IMR-90 (cell line): Measurements from ENCODE around the gene CYTH4.

Experiments
- BHLHE40 ChIP-seq: fragments of 150-350 bp; IDR thresholded peaks from 2 replicates; pipeline ENCODE4 v1.6.1; 2016; ENCODE audit warnings: mild to moderate bottlenecking, low read depth, low read length
- CEBPB ChIP-seq: IDR thresholded peaks from 2 replicates; pipeline ENCODE4 v1.6.1; 2012; ENCODE audit warnings: low read depth, low read length, improper control_type of control experiment
- CHD1 ChIP-seq: IDR thresholded peaks from 2 replicates; pipeline ENCODE4 v1.6.1; 2012; ENCODE audit warnings: low read depth, low read length, improper control_type of control experiment
- CTCF ChIP-seq: conservative IDR thresholded peaks from 2 replicates; pipeline ENCODE4 v1.5.1; 2012; ENCODE audit warnings: mild to moderate bottlenecking, low read depth, low read length, improper control_type of control experiment
- FOS ChIP-seq: fragments of 150-350 bp; IDR thresholded peaks from 2 replicates; pipeline ENCODE4 v1.6.1; 2016; ENCODE audit warnings: low read depth, low read length
- MAFK ChIP-seq: IDR thresholded peaks from 2 replicates; pipeline ENCODE4 v1.6.1; 2012; ENCODE audit warnings: low read depth, low read length, improper control_type of control experiment
- MAZ ChIP-seq: IDR thresholded peaks from 2 replicates; pipeline ENCODE4 v1.6.1; 2012; ENCODE audit warnings: low read depth, mild to moderate bottlenecking, low read length, improper control_type of control experiment, moderate library complexity, borderline replicate concordance
- POLR2A ChIP-seq: IDR thresholded peaks from 2 replicates; pipeline ENCODE4 v1.6.1; 2012; ENCODE audit warnings: mild to moderate bottlenecking, low read depth, low read length
- RCOR1 ChIP-seq: IDR thresholded peaks from 2 replicates; pipeline ENCODE4 v1.6.1; 2012; ENCODE audit warnings: mild to moderate bottlenecking, low read length, improper control_type of control experiment; ENCODE audit not compliant: insufficient replicate concordance
- RFX5 ChIP-seq: IDR thresholded peaks from 2 replicates; pipeline ENCODE4 v1.8.0; 2012; ENCODE audit warnings: low read depth, mild to moderate bottlenecking, low read length, moderate library complexity
- SMC3 ChIP-seq: fragments of 150-350 bp; IDR thresholded peaks from 2 replicates; pipeline ENCODE4 v1.6.1; 2016; ENCODE audit warnings: low read depth, mild to moderate bottlenecking, antibody characterized with exemption, low read length, moderate library complexity
- TF ChIP-seq, protein P1 (sequence below): fragments of 150-350 bp; IDR thresholded peaks from 2 replicates; pipeline ENCODE4 v1.6.1; 2016; ENCODE audit warnings: low read depth, mild to moderate bottlenecking, low read length, moderate library complexity, borderline replicate concordance

DNA sequence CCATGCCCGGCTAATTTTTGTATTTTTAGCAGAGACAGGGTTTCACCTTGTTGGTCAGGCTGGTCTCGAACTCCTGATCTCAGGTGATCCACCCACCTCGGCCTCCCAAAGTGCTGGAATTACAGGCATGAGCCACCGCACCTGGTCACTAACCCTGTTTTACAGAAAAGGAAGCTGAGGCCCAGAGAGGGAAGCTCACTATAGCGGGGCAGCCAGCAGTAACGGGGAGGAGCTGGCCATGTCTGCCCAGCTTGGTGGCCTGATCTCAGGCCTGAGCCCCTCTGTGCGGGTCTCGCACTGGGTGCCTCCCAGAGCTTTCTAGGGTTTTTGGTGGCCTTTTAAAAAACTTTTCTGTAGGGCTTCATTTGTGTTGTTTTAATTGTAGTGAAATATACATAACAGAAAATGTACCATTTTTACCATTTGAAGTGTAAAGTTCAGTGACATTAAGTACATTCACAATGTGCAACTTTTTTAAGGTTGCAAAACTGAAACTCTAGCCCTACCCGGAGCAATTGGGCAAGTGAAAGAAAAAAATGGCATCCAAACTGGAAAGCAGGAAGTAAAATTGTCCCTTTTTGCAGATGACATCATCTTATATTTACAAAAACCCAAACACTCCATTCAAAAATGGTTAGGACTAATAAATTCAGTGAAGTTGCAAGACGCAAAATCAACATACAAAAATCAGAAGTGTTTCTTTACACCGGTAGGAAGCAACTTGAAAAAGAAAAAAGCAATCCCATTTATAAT, 14.5 kb upstream of the CYTH4 start:
- TF ChIP-seq CEBPB (peak; percentile 47; the same call in 1 of the 2 replicates), POLR2A (no peak), CTCF (no peak), RCOR1 (no peak), FOS (no peak), BHLHE40 (no peak), CHD1 (no peak), MAZ (no peak), MAFK (no peak), RFX5 (no peak), SMC3 (no peak)
- TF ChIP-seq, protein P1, sequence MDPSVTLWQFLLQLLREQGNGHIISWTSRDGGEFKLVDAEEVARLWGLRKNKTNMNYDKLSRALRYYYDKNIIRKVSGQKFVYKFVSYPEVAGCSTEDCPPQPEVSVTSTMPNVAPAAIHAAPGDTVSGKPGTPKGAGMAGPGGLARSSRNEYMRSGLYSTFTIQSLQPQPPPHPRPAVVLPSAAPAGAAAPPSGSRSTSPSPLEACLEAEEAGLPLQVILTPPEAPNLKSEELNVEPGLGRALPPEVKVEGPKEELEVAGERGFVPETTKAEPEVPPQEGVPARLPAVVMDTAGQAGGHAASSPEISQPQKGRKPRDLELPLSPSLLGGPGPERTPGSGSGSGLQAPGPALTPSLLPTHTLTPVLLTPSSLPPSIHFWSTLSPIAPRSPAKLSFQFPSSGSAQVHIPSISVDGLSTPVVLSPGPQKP, result no peak
